H7 (cell line): ENCODE measurements around the gene RGS6. TPM values are rescaled to one million over a fixed set of nuclear protein-coding genes. Genes with fewer than 3 reads are reported as not detected.

Experiments used
- DNase-seq: peaks from one replicate; pipeline ENCODE4 v3.0.0; 2012
- H3K27me3 ChIP-seq: 2 replicates; pipeline ENCODE4 v1.6.0; 2011; ENCODE audit warnings: mild to moderate bottlenecking, low read length; ENCODE audit not compliant: control insufficient read depth, insufficient read depth
- H3K36me3 ChIP-seq: replicated peaks from 2 replicates; pipeline ENCODE4 v1.5.1; 2011; ENCODE audit warnings: low read length; ENCODE audit not compliant: control insufficient read depth, insufficient read depth
- H3K4me3 ChIP-seq: 2 replicates; pipeline ENCODE4 v1.5.1; 2011; ENCODE audit warnings: low read depth, mild to moderate bottlenecking, control low read depth, low read length, moderate library complexity; ENCODE audit not compliant: insufficient read depth
- total RNA-seq: library from RNA; depleted of rRNA; stranded (reverse); fragments of >200 nt; shearing (Covaris generic); gene quantifications from 2 replicates; pipeline ENCODE4 v1.2.3, GENCODE V29; 2014

The RGS6 gene
- total RNA-seq, 1 experiment from 2014 or later: 0.87 TPM

DNA sequence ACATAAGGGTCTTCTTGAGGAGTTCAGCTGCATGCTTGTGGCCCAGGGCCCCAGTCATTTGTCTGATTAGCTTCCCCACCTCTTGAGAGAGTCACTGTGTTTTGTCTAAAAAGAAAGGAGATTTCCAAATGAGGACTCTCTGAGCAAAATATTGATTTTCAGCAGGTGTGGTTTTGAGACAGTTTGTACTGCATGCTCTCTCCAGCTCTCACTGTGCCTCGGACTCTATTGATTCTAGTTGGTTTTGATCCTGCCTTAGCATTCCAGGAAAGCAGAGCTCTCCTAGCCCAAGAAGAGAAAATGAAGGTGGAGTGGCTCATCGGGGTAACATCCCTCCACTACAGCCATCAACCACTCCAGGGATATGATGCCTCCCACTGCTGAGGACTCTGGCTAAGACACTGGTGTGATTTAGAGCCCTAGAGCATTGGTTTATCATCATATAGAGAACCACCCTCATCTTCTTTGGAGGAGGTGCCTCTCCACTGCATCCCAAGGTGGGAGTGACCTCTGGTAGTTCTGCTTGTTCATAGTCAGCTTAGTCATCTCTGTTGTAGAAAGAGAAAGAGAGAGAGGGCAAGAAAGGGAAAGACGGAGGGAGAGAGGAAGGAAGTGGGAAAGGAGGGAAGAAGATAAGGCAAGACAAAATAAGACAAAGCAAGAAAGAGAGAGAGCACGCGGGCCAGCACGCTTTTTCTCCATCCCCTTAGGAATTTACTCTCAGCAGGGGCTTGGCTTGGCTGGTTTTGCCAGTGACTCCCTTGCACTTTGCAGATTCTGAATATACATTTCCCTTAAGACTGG, 596.0 kb downstream of the RGS6 start:
- DNase-seq: no peak
- H3K27me3 ChIP-seq: no peaks in the 10 kb centered on the region
- H3K36me3 ChIP-seq: no peaks in the 10 kb centered on the region
- H3K4me3 ChIP-seq: no peak overlapping the region

DNA sequence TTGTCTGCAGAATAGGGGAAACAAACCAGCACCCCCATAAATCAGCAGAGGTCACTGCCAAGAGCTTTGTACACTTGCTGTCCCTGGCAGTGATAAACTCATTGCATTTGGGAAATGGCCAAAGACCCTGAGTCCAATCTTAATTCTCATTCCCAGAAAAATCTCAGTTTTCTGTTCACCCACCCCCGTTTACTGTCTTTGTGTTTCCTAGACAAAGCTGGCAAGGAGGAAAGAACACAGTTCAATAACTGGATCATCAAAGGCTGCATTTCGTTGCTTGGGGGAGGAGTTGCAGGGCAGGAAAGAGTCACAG, 596.6 kb downstream of the RGS6 start:
- no peaks in the 10 kb centered on the region for H3K27me3 ChIP-seq
- H3K36me3 ChIP-seq: no peaks in the 10 kb centered on the region
- no peak for DNase-seq
- no peak overlapping the region for H3K4me3 ChIP-seq

DNA sequence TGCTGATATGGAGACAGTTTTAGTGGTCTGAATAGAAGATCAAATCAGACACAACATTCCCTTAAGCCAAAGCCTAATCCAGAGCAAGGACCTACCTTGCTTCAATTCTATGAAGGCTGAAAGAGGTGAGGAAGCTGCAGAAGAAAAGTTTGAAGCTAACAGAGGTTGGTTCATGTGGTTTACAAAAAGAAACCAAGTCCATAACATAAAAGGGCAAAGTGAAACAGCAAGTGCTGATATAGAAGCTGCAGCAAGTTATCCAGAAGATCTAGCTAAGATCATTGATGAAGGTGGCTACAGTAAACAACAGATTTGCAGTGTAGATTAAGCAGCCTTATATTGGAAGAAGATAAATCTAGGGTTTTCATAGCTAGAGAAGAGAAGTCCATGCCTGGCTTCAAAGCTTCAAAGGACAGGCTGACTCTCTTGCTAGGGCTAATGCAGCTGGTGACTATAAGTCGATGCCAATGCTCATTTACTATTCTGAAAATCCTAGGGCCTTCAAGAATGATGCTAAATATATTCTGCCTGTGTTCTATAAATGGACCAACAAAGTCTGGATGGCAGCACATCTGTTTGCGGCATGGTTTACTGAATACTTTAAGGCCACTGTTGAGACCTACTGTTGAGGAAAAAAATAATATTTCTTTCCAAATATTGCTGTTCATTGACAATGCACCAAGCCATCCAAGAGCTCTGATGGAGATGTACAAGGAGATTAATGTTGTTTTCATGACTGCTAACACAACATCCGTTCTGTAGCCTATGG, 600.6 kb downstream of the RGS6 start:
- DNase-seq: no peak
- no peak overlapping the region for H3K4me3 ChIP-seq
- H3K27me3 ChIP-seq: no peaks in the 10 kb centered on the region
- no peaks in the 10 kb centered on the region for H3K36me3 ChIP-seq

DNA sequence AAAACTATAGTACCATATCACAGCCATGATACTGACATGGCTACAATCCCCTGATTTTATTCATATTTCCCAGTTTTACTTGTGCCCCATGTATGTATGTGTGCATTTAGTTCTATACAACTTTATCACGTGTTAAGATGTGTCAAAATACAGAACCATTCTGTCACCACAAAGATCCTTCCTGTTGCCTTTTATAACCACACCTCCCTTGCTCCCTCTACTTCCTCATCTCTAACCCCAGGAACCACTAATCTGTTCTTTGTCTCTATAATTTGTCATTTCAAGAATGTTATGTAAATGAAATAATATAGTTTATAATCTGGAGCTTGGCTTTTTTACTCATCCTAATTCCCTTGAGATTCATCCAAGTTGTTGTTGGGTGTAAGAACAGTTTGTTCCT, 603.3 kb downstream of the RGS6 start:
- no peak for DNase-seq
- Histone ChIP-seq H3K27me3 (no peaks in the 10 kb centered on the region), H3K36me3 (no peaks in the 10 kb centered on the region), H3K4me3 (no peak overlapping the region)

DNA sequence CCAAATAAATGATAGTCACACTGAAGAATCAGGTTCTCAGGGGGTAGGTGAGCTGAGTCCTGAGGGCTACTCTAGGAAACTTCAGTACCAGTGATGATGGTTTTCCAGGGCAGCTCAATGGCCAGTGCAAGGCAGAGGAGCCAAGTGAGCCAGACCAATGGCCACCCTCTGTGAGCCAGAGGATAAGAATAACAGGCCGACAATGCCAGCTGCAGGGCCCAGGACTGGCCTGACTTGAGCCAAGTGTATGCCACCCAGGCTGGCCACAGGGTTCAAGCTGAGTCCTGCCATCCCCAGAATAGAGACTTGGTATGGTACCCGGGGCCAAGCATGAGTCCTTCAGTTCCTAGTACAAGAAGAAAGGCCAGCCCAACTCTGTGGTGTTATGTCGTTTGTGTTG, 606.2 kb downstream of the RGS6 start:
- no peak for DNase-seq
- H3K36me3 ChIP-seq: no peaks in the 10 kb centered on the region
- no peaks in the 10 kb centered on the region for H3K27me3 ChIP-seq
- no peak overlapping the region for H3K4me3 ChIP-seq

DNA sequence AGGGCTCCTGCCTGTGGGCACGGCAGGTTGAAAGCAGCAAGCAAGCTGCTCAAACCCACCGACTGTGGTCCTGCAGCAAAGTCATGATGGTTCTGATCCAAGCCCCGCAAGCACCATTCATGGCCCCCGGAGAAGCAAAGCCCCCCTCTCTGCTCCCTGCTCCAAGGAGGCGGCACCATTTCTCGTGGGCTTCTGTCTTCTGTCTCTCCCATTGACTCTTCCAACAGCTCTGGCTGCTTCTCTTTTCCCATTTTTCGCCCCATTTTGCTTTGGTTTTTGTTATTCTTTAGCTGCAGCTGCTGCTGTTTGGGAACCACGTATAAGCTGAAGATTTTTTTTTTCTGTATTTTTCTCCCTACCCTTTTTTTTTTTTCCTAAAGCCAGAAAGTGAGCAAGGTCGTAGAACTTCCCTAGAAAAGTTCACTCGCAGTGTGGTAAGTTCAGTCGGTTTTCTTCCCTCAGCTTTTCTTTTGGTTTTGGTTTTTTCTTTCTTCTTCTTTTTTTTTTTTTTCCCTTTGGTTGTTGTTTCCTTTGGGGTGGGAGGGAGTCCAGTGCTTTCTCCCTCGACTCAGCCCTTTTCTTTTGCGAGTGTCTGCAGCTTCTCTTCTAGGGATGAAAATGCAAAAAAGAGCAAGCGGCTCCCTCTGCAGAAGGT, 607.6 kb downstream of the RGS6 start:
- no peak for DNase-seq
- H3K36me3 ChIP-seq: no peaks in the 10 kb centered on the region

DNA sequence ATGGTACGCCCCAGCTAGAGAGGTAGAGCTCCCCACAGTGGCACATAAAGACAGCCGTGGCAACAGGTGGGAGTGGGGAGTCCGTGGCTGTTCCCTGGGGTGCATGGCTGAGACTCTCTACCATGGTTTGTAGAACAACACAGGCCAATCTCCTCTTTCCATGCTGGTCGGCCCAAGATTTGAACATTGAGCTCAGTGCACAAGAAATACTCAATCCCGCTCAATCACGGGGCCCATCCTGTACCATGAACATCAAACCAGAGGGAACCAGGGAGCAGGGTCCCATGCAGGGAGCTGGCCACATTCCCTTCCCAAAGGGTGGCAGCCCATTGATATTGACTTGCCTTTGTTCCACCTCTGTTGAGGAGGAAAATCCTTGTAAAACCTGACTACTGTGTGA, 608.6 kb downstream of the RGS6 start:
- no peaks in the 10 kb centered on the region for H3K36me3 ChIP-seq
- no peak overlapping the region for H3K4me3 ChIP-seq
- DNase-seq: no peak
- H3K27me3 ChIP-seq: no peaks in the 10 kb centered on the region

More for the DNA sequence above, 607.6 kb downstream of the RGS6 start:
- H3K4me3 ChIP-seq: no peak overlapping the region
- no peaks in the 10 kb centered on the region for H3K27me3 ChIP-seq

DNA sequence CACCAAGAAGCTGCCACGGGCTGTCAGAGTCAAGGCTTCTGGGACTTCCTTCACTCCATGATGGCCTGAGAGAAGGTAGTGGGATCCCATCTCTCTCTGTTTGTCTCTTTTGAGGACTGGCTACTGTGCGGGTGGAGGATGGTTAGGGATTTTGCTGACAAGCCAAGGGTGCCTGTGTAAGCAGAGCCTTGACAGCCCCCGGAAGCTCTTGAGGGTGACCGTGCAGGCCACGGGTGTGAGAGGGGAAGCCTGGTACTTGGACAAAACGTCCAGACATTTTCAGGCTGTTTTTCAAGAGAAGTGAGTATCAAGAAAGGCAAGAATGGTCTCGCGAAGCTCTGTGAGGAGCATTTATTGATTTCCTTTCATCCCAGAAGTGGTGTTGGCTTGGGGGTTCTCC, 609.3 kb downstream of the RGS6 start:
- Histone ChIP-seq H3K27me3 (no peaks in the 10 kb centered on the region), H3K36me3 (no peaks in the 10 kb centered on the region), H3K4me3 (no peak overlapping the region)
- DNase-seq: no peak

DNA sequence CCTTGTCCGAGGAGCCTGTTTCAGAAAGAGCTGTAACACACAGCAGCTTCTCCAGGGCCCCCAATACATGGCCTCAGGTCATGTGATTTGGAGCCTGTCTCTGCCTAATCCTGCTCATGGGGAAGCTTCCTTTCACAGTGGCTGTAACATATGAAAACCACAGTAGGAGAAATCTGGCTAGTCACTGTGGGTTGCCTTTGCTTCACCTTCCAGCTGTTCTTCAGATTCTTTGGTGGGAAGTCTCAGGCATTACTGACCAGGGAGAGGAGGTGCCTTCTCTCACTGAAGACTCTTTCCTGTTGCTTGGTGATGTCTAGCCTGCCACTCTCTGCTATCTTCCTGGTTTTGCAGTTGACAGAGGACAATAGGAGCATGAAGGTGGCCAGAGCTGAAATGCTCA, 611.1 kb downstream of the RGS6 start:
- H3K27me3 ChIP-seq: no peaks in the 10 kb centered on the region
- no peaks in the 10 kb centered on the region for H3K36me3 ChIP-seq
- no peak overlapping the region for H3K4me3 ChIP-seq
- DNase-seq: no peak

DNA sequence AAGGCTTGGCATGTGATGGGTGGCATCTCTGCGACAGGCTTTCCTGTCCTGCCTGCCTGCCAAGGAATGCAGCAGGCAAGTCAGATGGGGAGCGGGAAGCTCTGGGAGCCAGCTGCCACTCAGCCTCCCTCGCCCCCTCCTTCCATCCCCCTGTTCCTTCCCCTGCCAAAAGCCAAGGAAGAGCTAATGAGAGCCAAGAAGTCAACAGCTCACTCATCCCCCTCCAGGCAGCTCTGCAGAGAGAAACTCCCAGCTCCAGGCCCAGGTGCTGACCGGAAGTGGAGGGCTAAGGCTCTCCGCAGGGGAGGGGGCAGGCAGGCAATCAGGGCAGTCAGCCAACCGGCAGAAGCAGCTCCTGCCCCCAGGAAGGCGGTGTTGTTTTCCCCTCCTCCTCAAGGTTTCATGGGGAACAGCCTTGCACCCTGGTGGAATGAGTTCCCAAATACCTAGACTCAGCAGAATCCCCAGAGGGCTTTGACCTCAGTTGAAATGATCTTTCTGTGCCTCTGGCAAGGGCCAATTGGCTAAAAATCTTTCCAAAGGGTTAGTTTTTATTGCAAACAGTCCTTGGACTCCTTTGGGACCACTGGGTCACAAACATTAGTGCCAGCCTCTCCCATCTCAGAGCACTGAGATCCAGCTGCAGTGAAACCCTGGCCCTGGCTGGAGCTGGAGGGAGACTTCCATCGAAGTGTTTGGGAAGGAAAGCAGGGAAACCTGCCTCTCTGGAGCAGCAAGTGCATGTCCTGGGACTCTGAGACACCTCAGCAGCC, 612.6 kb downstream of the RGS6 start:
- H3K36me3 ChIP-seq: no peaks in the 10 kb centered on the region
- H3K27me3 ChIP-seq: no peaks in the 10 kb centered on the region
- no peak overlapping the region for H3K4me3 ChIP-seq
- peak; percentile 83 for DNase-seq

DNA sequence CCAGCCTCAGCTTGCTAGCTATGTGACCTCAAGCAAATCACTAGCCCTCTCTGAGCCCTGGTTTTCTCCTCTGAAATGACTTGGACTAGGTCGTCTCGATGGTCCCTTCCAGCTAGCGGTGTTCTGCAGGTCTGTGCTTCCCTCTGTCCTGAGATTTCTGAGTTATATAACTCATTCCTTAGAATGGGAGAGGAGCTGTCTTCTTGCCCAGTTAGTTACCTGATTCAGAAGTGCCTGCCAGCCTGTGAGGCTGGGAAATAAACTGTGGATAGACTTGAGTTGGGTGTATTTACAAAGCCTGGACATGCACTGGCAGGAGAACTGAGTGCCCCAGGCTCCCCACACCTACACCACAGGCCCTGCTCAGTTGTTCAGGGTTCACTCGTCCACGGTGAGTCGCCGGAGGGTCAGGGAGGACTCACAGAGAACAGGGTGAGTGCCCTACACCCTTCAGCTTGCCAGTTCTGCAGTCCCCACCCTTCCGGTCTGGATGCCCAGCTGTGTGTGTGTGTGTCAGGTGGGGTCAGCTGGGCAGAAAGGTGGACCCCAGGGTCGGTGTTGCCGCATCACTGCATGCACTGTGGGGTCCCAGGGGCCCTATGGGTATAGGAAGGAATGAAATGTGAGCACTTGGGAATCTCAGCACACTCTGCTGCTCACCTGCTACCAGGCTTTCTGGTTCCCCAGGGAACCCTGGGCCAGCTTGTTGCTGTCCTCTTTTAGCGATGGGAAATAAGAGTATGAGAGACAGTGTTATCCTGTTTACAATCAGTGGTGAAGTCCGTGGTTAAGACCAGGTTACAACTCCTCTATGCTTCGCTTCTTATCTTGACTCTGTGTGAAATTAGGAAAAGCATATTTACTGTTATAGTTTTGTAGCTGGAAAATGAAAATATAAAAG, 613.4 kb downstream of the RGS6 start:
- no peak for DNase-seq
- no peaks in the 10 kb centered on the region for H3K36me3 ChIP-seq
- H3K27me3 ChIP-seq: no peaks in the 10 kb centered on the region
- H3K4me3 ChIP-seq: no peak overlapping the region

DNA sequence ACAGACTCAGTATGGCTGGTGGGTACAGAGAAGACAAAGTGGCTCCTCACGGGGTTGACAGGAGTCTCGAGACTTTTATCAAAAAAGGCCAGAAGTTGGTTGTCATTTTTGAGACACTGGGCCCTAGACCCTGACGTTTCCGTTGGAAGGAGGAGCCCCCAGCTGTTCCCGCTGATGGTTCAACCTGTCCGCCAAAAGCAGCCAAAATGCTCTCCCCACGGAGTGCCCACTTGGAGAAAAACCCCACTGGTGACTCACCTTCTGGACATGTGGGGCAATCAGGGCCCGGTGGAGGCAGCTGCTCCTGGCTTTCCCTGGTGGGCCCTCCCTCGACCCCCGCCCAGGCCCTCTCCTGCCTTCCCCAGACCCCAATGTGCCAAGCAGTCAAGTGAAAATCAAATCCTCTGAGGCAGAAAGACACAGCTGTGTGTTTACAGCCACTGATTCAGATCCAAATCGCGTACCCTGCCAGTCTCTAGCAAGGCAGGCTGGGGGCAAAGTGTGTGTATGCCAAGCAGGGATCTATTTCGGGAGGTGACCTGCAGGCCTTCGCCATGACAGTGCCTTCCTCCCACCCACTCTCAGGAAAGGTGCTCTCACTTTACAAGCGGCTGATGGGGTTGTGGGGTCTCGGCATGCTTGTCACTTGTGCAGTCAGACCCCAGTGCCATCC, 614.3 kb downstream of the RGS6 start:
- Histone ChIP-seq H3K4me3 (no peak overlapping the region), H3K27me3 (no peaks in the 10 kb centered on the region), H3K36me3 (no peaks in the 10 kb centered on the region)
- no peak for DNase-seq

DNA sequence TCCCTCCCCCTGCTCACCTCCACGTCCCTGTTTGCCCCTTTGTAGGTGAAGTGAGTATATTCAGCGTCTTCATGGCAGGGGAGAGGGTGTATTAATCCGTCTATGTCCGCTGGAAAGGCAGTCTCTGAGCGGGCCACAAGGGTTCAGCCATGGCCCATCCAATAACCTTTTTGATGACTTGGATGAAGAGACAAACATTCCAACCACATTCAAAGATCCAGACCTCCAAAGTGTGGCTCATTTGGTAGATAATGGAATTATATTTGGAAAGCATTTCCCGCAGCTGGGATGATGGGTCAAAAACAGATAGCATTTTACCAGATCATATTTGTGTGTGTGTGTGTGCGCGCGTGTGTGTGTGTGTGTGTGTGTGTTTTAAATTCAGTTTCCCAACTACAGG, 615.8 kb downstream of the RGS6 start:
- Histone ChIP-seq H3K4me3 (no peak overlapping the region), H3K27me3 (no peaks in the 10 kb centered on the region), H3K36me3 (no peaks in the 10 kb centered on the region)
- DNase-seq: peak; percentile 33
